ENCODE data around the gene DYNLL1.

DNA sequence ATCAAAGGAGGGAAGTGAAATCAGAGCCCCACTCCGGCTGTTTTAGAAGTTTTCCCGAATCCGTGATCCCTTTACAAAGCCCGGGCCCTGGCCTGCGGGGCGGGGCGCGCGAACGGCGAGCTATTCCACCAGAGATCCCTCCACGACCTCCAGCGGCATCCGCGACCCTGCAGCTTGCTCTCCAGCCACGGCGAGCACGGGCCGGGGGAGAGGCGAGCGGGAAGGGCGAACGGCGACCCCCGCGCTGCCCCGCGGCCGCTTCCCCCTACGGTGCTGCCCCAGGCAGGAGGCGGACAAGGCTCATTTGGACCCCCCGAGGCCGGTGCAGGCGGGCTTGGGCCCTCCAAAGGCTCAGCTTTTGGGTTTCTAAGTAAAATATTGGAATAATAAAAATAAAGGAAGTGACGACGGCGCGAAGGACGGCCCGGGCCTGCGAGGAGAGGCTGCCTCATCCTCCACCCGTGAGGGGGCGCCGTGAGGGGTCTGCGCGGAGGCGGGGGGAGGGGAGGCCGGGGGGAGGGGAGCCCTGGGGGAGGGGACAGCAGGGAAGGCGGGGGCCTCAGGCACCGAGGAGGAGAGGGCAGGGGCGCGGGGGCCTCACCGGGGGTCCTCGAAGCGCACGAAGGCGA lies 27.0 kb upstream of the DYNLL1 start:
- peak in 1 of 4 donors; percentile 4 for TF ChIP-seq POLR2AphosphoS5 (IDR thresholded peaks at IDR 0.05)
- TF ChIP-seq, protein P1, sequence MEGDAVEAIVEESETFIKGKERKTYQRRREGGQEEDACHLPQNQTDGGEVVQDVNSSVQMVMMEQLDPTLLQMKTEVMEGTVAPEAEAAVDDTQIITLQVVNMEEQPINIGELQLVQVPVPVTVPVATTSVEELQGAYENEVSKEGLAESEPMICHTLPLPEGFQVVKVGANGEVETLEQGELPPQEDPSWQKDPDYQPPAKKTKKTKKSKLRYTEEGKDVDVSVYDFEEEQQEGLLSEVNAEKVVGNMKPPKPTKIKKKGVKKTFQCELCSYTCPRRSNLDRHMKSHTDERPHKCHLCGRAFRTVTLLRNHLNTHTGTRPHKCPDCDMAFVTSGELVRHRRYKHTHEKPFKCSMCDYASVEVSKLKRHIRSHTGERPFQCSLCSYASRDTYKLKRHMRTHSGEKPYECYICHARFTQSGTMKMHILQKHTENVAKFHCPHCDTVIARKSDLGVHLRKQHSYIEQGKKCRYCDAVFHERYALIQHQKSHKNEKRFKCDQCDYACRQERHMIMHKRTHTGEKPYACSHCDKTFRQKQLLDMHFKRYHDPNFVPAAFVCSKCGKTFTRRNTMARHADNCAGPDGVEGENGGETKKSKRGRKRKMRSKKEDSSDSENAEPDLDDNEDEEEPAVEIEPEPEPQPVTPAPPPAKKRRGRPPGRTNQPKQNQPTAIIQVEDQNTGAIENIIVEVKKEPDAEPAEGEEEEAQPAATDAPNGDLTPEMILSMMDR (IDR thresholded peaks at IDR 0.05) = no peak
